Endothelial cell of umbilical vein (primary cell): ENCODE data around the gene DPP6. TPM values are rescaled to one million over a fixed set of nuclear protein-coding genes. Genes with fewer than 3 reads are reported as not detected.

ENCODE experiments used
- BruUV-seq: library from RNA; stranded (reverse); fragments of 400-500 nt; replicated peaks from 2 replicates; lab custom pipeline; 2021; lab: Mats Ljungman, UMichigan
- CTCF ChIA-PET: fragments of 300-600, 350-600 bp; sonication (Branson Sonifier 250); formaldehyde crosslinking; loops from one replicate; lab custom pipeline; 2021; ENCODE audit warnings: antibody characterized with exemption, inconsistent platforms; lab: Charles Lee
- POLR2A ChIA-PET: fragments of 300-600, 350-600 bp; sonication (Branson Sonifier 250); formaldehyde crosslinking; loops from one replicate; lab custom pipeline; 2021; ENCODE audit warnings: antibody characterized with exemption, inconsistent platforms; lab: Charles Lee
- DNase-seq: peaks from one replicate; pipeline ENCODE4 v3.0.0-alpha.2; 2011; ENCODE audit warnings: low read depth, low spot score
- FAIRE-seq: peaks from 2 replicates; lab custom pipeline; 2011; peaks lifted over from hg19 to GRCh38; lab: Jason Lieb, UNC
- H2AFZ ChIP-seq: 2 replicates; pipeline ENCODE4 v1.6.0; 2012; ENCODE audit warnings: low read depth, low read length, control low read depth, inconsistent platforms
- H3K27ac ChIP-seq: 2 replicates; pipeline ENCODE4 v1.5.1; 2011; ENCODE audit warnings: low read depth, mild to moderate bottlenecking, control low read depth, low read length, moderate library complexity; ENCODE audit not compliant: insufficient read depth
- H3K27me3 ChIP-seq, 2 experiments: 2 replicates each; pipeline versions ENCODE4 v1.6.0 to v1.6.1; 2011; ENCODE audit warnings: low read length in 2 of 2, mixed read lengths in 1 of 2; ENCODE audit not compliant: control insufficient read depth in 2 of 2, insufficient read depth in 2 of 2
- H3K36me3 ChIP-seq, 2 experiments: 2 replicates in 1 of 2; 3 replicates in 1 of 2; pipeline ENCODE4 v1.5.1; 2011; ENCODE audit warnings: low read length in 2 of 2, mild to moderate bottlenecking in 1 of 2, moderate library complexity in 1 of 2; ENCODE audit not compliant: control insufficient read depth in 2 of 2, insufficient read depth in 2 of 2; ENCODE audit errors: extremely low read depth in 1 of 2
- H3K4me1 ChIP-seq: 3 replicates; pipeline ENCODE4 v1.5.1; 2011; ENCODE audit warnings: mild to moderate bottlenecking, low read length; ENCODE audit not compliant: control insufficient read depth, insufficient read depth; ENCODE audit errors: extremely low read depth
- H3K4me2 ChIP-seq: 2 replicates; pipeline ENCODE4 v1.6.1; 2011; ENCODE audit warnings: low read length, control low read depth, mixed read lengths; ENCODE audit not compliant: insufficient read depth
- H3K4me3 ChIP-seq, 3 experiments: fragments of 200-600 bp in 1 of 3; sonication (generic), shearing (Covaris generic) in 1 of 3; replicated peaks in 1 of 3; 2 replicates each; pipeline ENCODE4 v1.5.1; 2011 to 2016; ENCODE audit warnings: control low read depth in 3 of 3, low read length in 3 of 3, mild to moderate bottlenecking in 2 of 3, inconsistent platforms in 1 of 3, low read depth in 1 of 3, moderate library complexity in 1 of 3; ENCODE audit not compliant: insufficient read depth in 1 of 3
- H3K79me2 ChIP-seq: 2 replicates; pipeline ENCODE4 v1.6.0; 2012; ENCODE audit warnings: low read length, inconsistent platforms; ENCODE audit not compliant: control insufficient read depth, insufficient read depth
- H3K9ac ChIP-seq: replicated peaks from 2 replicates; pipeline ENCODE3; 2011; ENCODE audit warnings: low read length, control low read depth; ENCODE audit not compliant: insufficient read depth; ENCODE audit errors: extremely low read depth
- H3K9me1 ChIP-seq: replicated peaks from 3 replicates; pipeline ENCODE4 v1.6.0; 2011; ENCODE audit warnings: mild to moderate bottlenecking, low read length; ENCODE audit not compliant: control insufficient read depth, insufficient read depth; ENCODE audit errors: extremely low read depth
- H3K9me3 ChIP-seq: replicated peaks from 2 replicates; pipeline ENCODE4 v1.5.1; 2012; ENCODE audit warnings: low read length, inconsistent platforms; ENCODE audit not compliant: control insufficient read depth, insufficient read depth
- H4K20me1 ChIP-seq: replicated peaks from 2 replicates; pipeline ENCODE3; 2011; ENCODE audit warnings: mild to moderate bottlenecking, low read length; ENCODE audit not compliant: control insufficient read depth, insufficient read depth; ENCODE audit errors: extremely low read depth
- EZH2 ChIP-seq: IDR thresholded peaks from 2 replicates; pipeline ENCODE4 v1.6.1; 2012; ENCODE audit warnings: borderline replicate concordance, low read depth, mild to moderate bottlenecking, moderate library complexity, low read length, inconsistent platforms; ENCODE audit not compliant: severe bottlenecking
- FOS ChIP-seq: IDR thresholded peaks from 2 replicates; pipeline ENCODE4 v1.6.1; 2011; ENCODE audit warnings: mild to moderate bottlenecking, low read length, moderate library complexity, borderline replicate concordance; ENCODE audit not compliant: insufficient read depth
- GATA2 ChIP-seq: IDR thresholded peaks from 2 replicates; pipeline ENCODE4 v1.7.0; 2011; ENCODE audit warnings: low read depth, mild to moderate bottlenecking, moderate library complexity, mixed read lengths, low read length; ENCODE audit not compliant: insufficient read length, insufficient read depth
- JUN ChIP-seq: IDR thresholded peaks from 2 replicates; pipeline ENCODE4 v1.6.1; 2011; ENCODE audit warnings: borderline replicate concordance, low read depth; ENCODE audit not compliant: insufficient read length, insufficient read depth
- MAX ChIP-seq: IDR thresholded peaks from 2 replicates; pipeline ENCODE4 v1.6.1; 2011; ENCODE audit not compliant: insufficient read depth, insufficient read length
- MYC ChIP-seq: IDR thresholded peaks from one replicate; pipeline ENCODE4 v1.6.1; 2011; ENCODE audit warnings: mild to moderate bottlenecking, low read depth, low read length
- POLR2A ChIP-seq: IDR thresholded peaks from 2 replicates; pipeline ENCODE4 v1.6.1; 2012; ENCODE audit warnings: low read depth, mild to moderate bottlenecking, control low read depth, low read length
- POLR2AphosphoS5 ChIP-seq: IDR thresholded peaks from 2 replicates; pipeline ENCODE4 v1.6.1; 2012; ENCODE audit warnings: low read depth, mild to moderate bottlenecking, control low read depth, low read length, moderate library complexity; ENCODE audit not compliant: insufficient read depth
- dilution Hi-C: fragments of 300-500 bp; cut with MboI; formaldehyde crosslinking; loops from one replicate; pipeline ENCODE4 v1.15.0; 2019; ENCODE audit warnings: low sequenced_read_pairs; ENCODE audit not compliant: extremely low pct_ligation_motif_present
- intact Hi-C: fragments of 100-400 bp; cut with micrococcal nuclease; formaldehyde crosslinking; loops from one replicate; pipeline ENCODE4 v1.10.0; 2022
- polyA plus RNA-seq, 4 experiments: library from polyadenylated mRNA; depleted of rRNA in 3 of 4; stranded (reverse) in 3 of 4; unstranded in 1 of 4; fragments of >200 nt; gene quantifications; 2 replicates each; pipeline versions ENCODE4 v1.2.1 to v1.2.3, GENCODE V29; 2011 to 2012; ENCODE audit warnings: missing spikeins in 1 of 4
- total RNA-seq: library from RNA; stranded (reverse); gene quantifications from 2 replicates; pipeline ENCODE4 v1.2.3, GENCODE V29; 2021
- TF ChIP-seq, protein P1 (sequence below), 2 donors: IDR thresholded peaks; 1 replicate in 1 of 2; 2 replicates in 1 of 2; pipeline ENCODE4 v1.5.1; 2011; ENCODE audit warnings: low read length in 2 of 2, mild to moderate bottlenecking in 2 of 2, moderate library complexity in 2 of 2, control low read depth in 1 of 2, inconsistent platforms in 1 of 2, low read depth in 1 of 2; ENCODE audit not compliant: insufficient read depth in 1 of 2; ENCODE audit errors: extremely low read depth in 1 of 2

Gene DPP6
- total and polyA plus RNA-seq, 2 donors (not counting 3 experiments of a cell fraction or from before 2014, with no cell fraction given), result not detected

DNA sequence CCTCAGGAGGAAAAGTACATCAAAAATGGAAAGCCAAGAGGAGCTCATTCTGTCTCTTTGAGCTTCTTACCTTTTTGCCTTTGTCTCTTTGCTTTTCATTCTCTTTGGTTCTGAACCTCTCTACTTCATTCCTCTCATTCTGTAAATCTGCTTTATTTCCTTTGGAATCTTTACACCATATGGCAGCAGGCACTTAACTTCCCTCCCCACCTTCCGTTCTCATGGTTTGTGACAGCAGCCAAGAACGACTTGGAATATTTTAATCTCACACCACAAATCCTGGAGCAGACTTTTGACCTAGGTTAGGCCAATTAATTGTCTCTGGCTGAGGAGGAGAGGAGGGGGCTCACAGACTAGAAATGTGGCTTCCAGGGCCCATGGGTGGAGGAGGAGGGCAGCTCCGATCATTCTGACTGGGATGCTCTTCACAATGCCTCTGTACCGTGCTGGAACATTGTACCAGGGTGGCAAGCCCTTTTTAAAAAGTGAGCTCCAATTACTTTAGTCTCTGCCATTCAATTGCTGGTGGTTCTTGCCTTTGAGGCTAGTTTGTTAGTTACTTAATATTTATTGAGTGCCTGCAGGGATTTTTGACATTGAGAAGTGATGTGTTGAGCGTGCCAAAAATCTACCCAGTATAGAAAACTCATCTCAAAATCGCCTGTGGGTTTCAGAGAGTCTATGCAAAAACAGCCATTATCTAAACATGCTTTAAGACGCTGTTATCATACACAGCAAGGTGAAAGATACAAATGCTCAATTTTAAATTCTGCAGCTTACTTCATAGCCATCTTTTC is 386.6 kb downstream of the DPP6 start:
- Histone ChIP-seq H3K4me3 (no peak overlapping the region), H3K79me2 (no peaks in the 10 kb centered on the region), H3K9ac (no peak overlapping the region), H3K27me3 (no peaks in the 10 kb centered on the region), H3K36me3 (no peaks in the 10 kb centered on the region), H3K9me1 (no peaks in the 10 kb centered on the region), H3K27ac (no peak overlapping the region), H2AFZ (no peak overlapping the region), H3K4me1 (no peaks in the 10 kb centered on the region), H3K9me3 (peaks cover 15% of the 10 kb centered on the region), H4K20me1 (no peaks in the 10 kb centered on the region), H3K4me2 (no peak overlapping the region)
- BruUV-seq, result no TSS peak
- ChIA-PET CTCF (no interaction called here), POLR2A (no interaction called here)
- dilution Hi-C loops, result no loop called here
- TF ChIP-seq JUN (no peak), FOS (no peak), POLR2A (no peak), EZH2 (no peak)
- intact Hi-C loops, result no loop called here
- DNase-seq (no peak), FAIRE-seq (no peak)

GRCh38 chr7:154440058-154440457 is 387.9 kb downstream of the DPP6 start:
- H3K9ac ChIP-seq, result no peak overlapping the region
- dilution Hi-C loops, result no loop called here
- ChIA-PET POLR2A (no interaction called here), CTCF (no interaction called here)
- no peaks in the 10 kb centered on the region for H3K27me3 ChIP-seq
- no peaks in the 10 kb centered on the region for H3K9me1 ChIP-seq
- no peak overlapping the region for H3K4me3 ChIP-seq
- no peaks in the 10 kb centered on the region for H3K79me2 ChIP-seq
- H3K27ac ChIP-seq, result no peak overlapping the region
- BruUV-seq, result no TSS peak
- H2AFZ ChIP-seq, result no peak overlapping the region
- DNase-seq (no peak), FAIRE-seq (no peak)
- no peaks in the 10 kb centered on the region for H4K20me1 ChIP-seq
- H3K36me3 ChIP-seq, result no peaks in the 10 kb centered on the region
- H3K9me3 ChIP-seq, result peaks cover 12% of the 10 kb centered on the region
- no peak overlapping the region for H3K4me2 ChIP-seq
- no peak for TF ChIP-seq JUN
- no peak for TF ChIP-seq GATA2
- TF ChIP-seq EZH2, result no peak
- no peak for TF ChIP-seq MYC
- TF ChIP-seq, protein P1, sequence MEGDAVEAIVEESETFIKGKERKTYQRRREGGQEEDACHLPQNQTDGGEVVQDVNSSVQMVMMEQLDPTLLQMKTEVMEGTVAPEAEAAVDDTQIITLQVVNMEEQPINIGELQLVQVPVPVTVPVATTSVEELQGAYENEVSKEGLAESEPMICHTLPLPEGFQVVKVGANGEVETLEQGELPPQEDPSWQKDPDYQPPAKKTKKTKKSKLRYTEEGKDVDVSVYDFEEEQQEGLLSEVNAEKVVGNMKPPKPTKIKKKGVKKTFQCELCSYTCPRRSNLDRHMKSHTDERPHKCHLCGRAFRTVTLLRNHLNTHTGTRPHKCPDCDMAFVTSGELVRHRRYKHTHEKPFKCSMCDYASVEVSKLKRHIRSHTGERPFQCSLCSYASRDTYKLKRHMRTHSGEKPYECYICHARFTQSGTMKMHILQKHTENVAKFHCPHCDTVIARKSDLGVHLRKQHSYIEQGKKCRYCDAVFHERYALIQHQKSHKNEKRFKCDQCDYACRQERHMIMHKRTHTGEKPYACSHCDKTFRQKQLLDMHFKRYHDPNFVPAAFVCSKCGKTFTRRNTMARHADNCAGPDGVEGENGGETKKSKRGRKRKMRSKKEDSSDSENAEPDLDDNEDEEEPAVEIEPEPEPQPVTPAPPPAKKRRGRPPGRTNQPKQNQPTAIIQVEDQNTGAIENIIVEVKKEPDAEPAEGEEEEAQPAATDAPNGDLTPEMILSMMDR (IDR thresholded peaks at IDR 0.05; ENCODE audit: extremely low read depth in 1 of 2, insufficient read depth in 1 of 2, low read depth in 1 of 2, low read length in 2 of 2), result no peak
- no peak for TF ChIP-seq POLR2AphosphoS5
- no peak for TF ChIP-seq FOS
- no peak for TF ChIP-seq POLR2A
- no peak for TF ChIP-seq MAX
- intact Hi-C loops, result no loop called here
- H3K4me1 ChIP-seq, result no peaks in the 10 kb centered on the region
